ENCODE measurements around the gene CTNNA1.

CTNNA1 gene

GRCh38 chr5:138954257-138955012 is 201.2 kb downstream of the CTNNA1 start:
- Mint-ChIP-seq H3K36me3 (ENCODE audit: low read depth) (peaks cover 11% of the 10 kb centered on the region), H3K27ac (no peak overlapping the region), H3K4me1 (ENCODE audit: low read depth) (peaks cover 16% of the 10 kb centered on the region), H3K9me3 (no peaks in the 10 kb centered on the region), H3K27me3 (no peaks in the 10 kb centered on the region), H3K4me3 (no peak overlapping the region)
- no peak for DNase-seq

- Mint-ChIP-seq H3K27ac (no peak overlapping the region), H3K27me3 (no peaks in the 10 kb centered on the region), H3K36me3 (ENCODE audit: low read depth) (peaks cover 11% of the 10 kb centered on the region), H3K4me3 (no peak overlapping the region), H3K9me3 (no peaks in the 10 kb centered on the region), H3K4me1 (ENCODE audit: low read depth) (peaks cover 16% of the 10 kb centered on the region)
- no peak for DNase-seq
Observed at GRCh38 chr5:138955013-138955660, 201.9 kb downstream of the CTNNA1 start.

GRCh38 chr5:138955671-138956295 is 202.6 kb downstream of the CTNNA1 start:
- DNase-seq: no peak
- Mint-ChIP-seq H3K27ac (no peak overlapping the region), H3K9me3 (no peaks in the 10 kb centered on the region), H3K36me3 (ENCODE audit: low read depth) (peaks cover 11% of the 10 kb centered on the region), H3K4me1 (ENCODE audit: low read depth) (peaks cover 16% of the 10 kb centered on the region), H3K4me3 (no peak overlapping the region), H3K27me3 (no peaks in the 10 kb centered on the region)

GRCh38 chr5:138956801-138957200 is 203.6 kb downstream of the CTNNA1 start:
- Mint-ChIP-seq H3K36me3 (ENCODE audit: low read depth) (peaks cover 11% of the 10 kb centered on the region), H3K9me3 (no peaks in the 10 kb centered on the region)

GRCh38 chr5:138960145-138960692 is 207.0 kb downstream of the CTNNA1 start:
- no peaks in the 10 kb centered on the region for H3K27me3 Mint-ChIP-seq
- H3K4me1 Mint-ChIP-seq (ENCODE audit: low read depth): no peaks in the 10 kb centered on the region
- no peak overlapping the region for H3K4me3 Mint-ChIP-seq
- no peak for DNase-seq
- H3K9me3 Mint-ChIP-seq: no peaks in the 10 kb centered on the region
- H3K36me3 Mint-ChIP-seq (ENCODE audit: low read depth): peaks cover 7% of the 10 kb centered on the region
- no peak overlapping the region for H3K27ac Mint-ChIP-seq

More at GRCh38 chr5:138956801-138957200, 203.6 kb downstream of the CTNNA1 start:
- no peak overlapping the region for H3K27ac Mint-ChIP-seq
- DNase-seq: no peak
- no peaks in the 10 kb centered on the region for H3K27me3 Mint-ChIP-seq
- no peak overlapping the region for H3K4me3 Mint-ChIP-seq
- peaks cover 16% of the 10 kb centered on the region for H3K4me1 Mint-ChIP-seq (ENCODE audit: low read depth)

GRCh38 chr5:138961221-138961620 is 208.0 kb downstream of the CTNNA1 start:
- no peaks in the 10 kb centered on the region for H3K4me1 Mint-ChIP-seq (ENCODE audit: low read depth)
- no peaks in the 10 kb centered on the region for H3K36me3 Mint-ChIP-seq (ENCODE audit: low read depth)
- DNase-seq: no peak
- no peaks in the 10 kb centered on the region for H3K27me3 Mint-ChIP-seq
- H3K27ac Mint-ChIP-seq: no peak overlapping the region
- no peak overlapping the region for H3K4me3 Mint-ChIP-seq
- H3K9me3 Mint-ChIP-seq: no peaks in the 10 kb centered on the region

- Mint-ChIP-seq H3K4me1 (ENCODE audit: low read depth) (no peaks in the 10 kb centered on the region), H3K9me3 (no peaks in the 10 kb centered on the region), H3K4me3 (no peak overlapping the region), H3K36me3 (ENCODE audit: low read depth) (no peaks in the 10 kb centered on the region), H3K27ac (no peak overlapping the region), H3K27me3 (no peaks in the 10 kb centered on the region)
- DNase-seq: no peak
Observed at GRCh38 chr5:138961729-138962128, 208.5 kb downstream of the CTNNA1 start.

- no peaks in the 10 kb centered on the region for H3K36me3 Mint-ChIP-seq (ENCODE audit: low read depth)
- H3K27ac Mint-ChIP-seq: no peak overlapping the region
- H3K4me1 Mint-ChIP-seq (ENCODE audit: low read depth): no peaks in the 10 kb centered on the region
- H3K9me3 Mint-ChIP-seq: no peaks in the 10 kb centered on the region
- no peak overlapping the region for H3K4me3 Mint-ChIP-seq
- H3K27me3 Mint-ChIP-seq: no peaks in the 10 kb centered on the region
- DNase-seq: no peak
Observed at GRCh38 chr5:138962614-138963370, 209.6 kb downstream of the CTNNA1 start.

- no peak for DNase-seq
- no peak overlapping the region for H3K27ac Mint-ChIP-seq
- H3K9me3 Mint-ChIP-seq: no peaks in the 10 kb centered on the region
- H3K27me3 Mint-ChIP-seq: no peaks in the 10 kb centered on the region
- H3K4me1 Mint-ChIP-seq (ENCODE audit: low read depth): no peaks in the 10 kb centered on the region
- H3K4me3 Mint-ChIP-seq: no peak overlapping the region
- no peaks in the 10 kb centered on the region for H3K36me3 Mint-ChIP-seq (ENCODE audit: low read depth)
Observed at GRCh38 chr5:138963763-138964371, 210.6 kb downstream of the CTNNA1 start.

- Mint-ChIP-seq H3K27ac (no peak overlapping the region), H3K36me3 (ENCODE audit: low read depth) (no peaks in the 10 kb centered on the region), H3K9me3 (no peaks in the 10 kb centered on the region), H3K4me3 (no peak overlapping the region), H3K4me1 (ENCODE audit: low read depth) (no peaks in the 10 kb centered on the region), H3K27me3 (no peaks in the 10 kb centered on the region)
- no peak for DNase-seq
Observed at GRCh38 chr5:138964647-138965201, 211.5 kb downstream of the CTNNA1 start.

GRCh38 chr5:138965626-138966025 is 212.4 kb downstream of the CTNNA1 start:
- no peaks in the 10 kb centered on the region for H3K36me3 Mint-ChIP-seq (ENCODE audit: low read depth)
- no peaks in the 10 kb centered on the region for H3K9me3 Mint-ChIP-seq
- no peaks in the 10 kb centered on the region for H3K27me3 Mint-ChIP-seq
- H3K4me1 Mint-ChIP-seq (ENCODE audit: low read depth): no peaks in the 10 kb centered on the region
- no peak overlapping the region for H3K4me3 Mint-ChIP-seq
- H3K27ac Mint-ChIP-seq: no peak overlapping the region
- DNase-seq: no peak

- H3K9me3 Mint-ChIP-seq: no peaks in the 10 kb centered on the region
- H3K4me1 Mint-ChIP-seq (ENCODE audit: low read depth): no peaks in the 10 kb centered on the region
- no peak for DNase-seq
- H3K4me3 Mint-ChIP-seq: no peak overlapping the region
- no peak overlapping the region for H3K27ac Mint-ChIP-seq
- H3K36me3 Mint-ChIP-seq (ENCODE audit: low read depth): no peaks in the 10 kb centered on the region
- no peaks in the 10 kb centered on the region for H3K27me3 Mint-ChIP-seq
Observed at GRCh38 chr5:138966236-138966985, 213.2 kb downstream of the CTNNA1 start.

GRCh38 chr5:138967791-138968448 is 214.7 kb downstream of the CTNNA1 start:
- no peaks in the 10 kb centered on the region for H3K36me3 Mint-ChIP-seq (ENCODE audit: low read depth)
- H3K27ac Mint-ChIP-seq: no peak overlapping the region
- no peaks in the 10 kb centered on the region for H3K9me3 Mint-ChIP-seq
- no peak overlapping the region for H3K4me3 Mint-ChIP-seq
- no peak for DNase-seq
- H3K27me3 Mint-ChIP-seq: no peaks in the 10 kb centered on the region
- H3K4me1 Mint-ChIP-seq (ENCODE audit: low read depth): no peaks in the 10 kb centered on the region
